ENCODE results near the gene STAT2. TPM values are rescaled to one million over a fixed set of nuclear protein-coding genes. Genes with fewer than 3 reads are reported as not detected.

Gene STAT2
- total and polyA plus RNA-seq, 2 of the 13 experiments (the other 11 are each of a cell fraction or from before 2014, with no cell fraction given) = 43.5 to 84.6 TPM

- Histone ChIP-seq H3K4me3 (replicated peaks in 1 of 3; ENCODE audit: insufficient read depth in 1 of 3, low read depth in 2 of 3, low read length in 3 of 3) (no peak overlapping the region; a peak in 1 of 6 replicates), H3K79me2 (ENCODE audit: insufficient read depth, low read length) (peaks cover 71% of the 10 kb centered on the region), H3K4me2 (ENCODE audit: low read depth, low read length) (peak overlapping the region; percentile 77), H3K9ac (ENCODE audit: insufficient read depth, low read depth, low read length) (no peak overlapping the region), H2AFZ (ENCODE audit: low read length) (no peak overlapping the region), H3K27me3 (ENCODE audit: control insufficient read depth in 1 of 2, insufficient read depth in 2 of 2, low read length in 2 of 2) (no peaks in the 10 kb centered on the region; a peak in 1 of 5 replicates), H3K9me3 (ENCODE audit: low read length) (no peaks in the 10 kb centered on the region), H4K20me1 (ENCODE audit: insufficient read depth, low read length) (peaks cover 3% of the 10 kb centered on the region; the same call in 1 of the 2 replicates), H3K4me1 (ENCODE audit: insufficient read depth, low read length) (peaks cover 66% of the 10 kb centered on the region), H3K27ac (ENCODE audit: extremely low read length, insufficient read depth, low read length) (peak overlapping the region; percentile 12), H3K36me3 (replicated peaks in 1 of 2; ENCODE audit: control insufficient read depth in 1 of 2, insufficient read depth in 2 of 2, low read length in 2 of 2) (peaks cover 2 to 16% of the 10 kb centered on the region in 2 experiments; a peak in 3 of 5 replicates)
- FAIRE-seq (no peak), DNase-seq (ENCODE audit: low spot score) (no peak), ATAC-seq (no peak)
- intact Hi-C loops (cut with micrococcal nuclease; ENCODE audit: unreplicated experiment) = no loop called here
- in situ Hi-C loops (cut with HindIII; ENCODE audit: extremely low pct_ligation_motif_present, low pct_unique_long_range_greater_than_20kb) = no loop called here
- ChIA-PET CTCF (ENCODE audit: low intra/inter-chr PET ratio, low total read pairs) (no interaction called here), POLR2A (no interaction called here)
- WGBS (ENCODE audit: low lambda C conversion rate) = 78% methylated on average over 5 of the region's 5 CpGs
- no TSS peak for BruUV-seq (replicated peaks)
- TF ChIP-seq POGZ (CRISPR knock-in tag; IDR thresholded peaks at IDR 0.05) (no peak), FOSL1 (CRISPR knock-in tag; IDR thresholded peaks at IDR 0.05; ENCODE audit: borderline replicate concordance) (no peak), FOXA3 (CRISPR knock-in tag; IDR thresholded peaks at IDR 0.05) (0 out of 2 replicates have a peak, but pooled peaks have one; percentile 12), ZNF75D (CRISPR knock-in tag; IDR thresholded peaks at IDR 0.05; ENCODE audit: borderline replicate concordance) (no peak), TCF12 (IDR thresholded peaks at IDR 0.05) (no peak), TCF12 (CRISPR knock-in tag; IDR thresholded peaks at IDR 0.05) (no peak), CEBPG (CRISPR knock-in tag; IDR thresholded peaks at IDR 0.05) (peak; percentile 58), ZNF512 (CRISPR knock-in tag; IDR thresholded peaks at IDR 0.05) (no peak), KAT7 (CRISPR knock-in tag; IDR thresholded peaks at IDR 0.05; ENCODE audit: borderline replicate concordance) (no peak), NCOA5 (CRISPR knock-in tag; IDR thresholded peaks at IDR 0.05) (no peak), ZFYVE20 (CRISPR knock-in tag; IDR thresholded peaks at IDR 0.05; ENCODE audit: borderline replicate concordance, low read depth) (no peak), RBFOX2 (IDR thresholded peaks at IDR 0.05; ENCODE audit: low read depth, low read length) (0 out of 2 replicates have a peak, but pooled peaks have one; percentile 36), FOXA1 (IDR thresholded peaks at IDR 0.05) (no peak), FOXA1 (CRISPR knock-in tag; IDR thresholded peaks at IDR 0.05) (peak; percentile 60), ATF4 (CRISPR knock-in tag; IDR thresholded peaks at IDR 0.05) (peak in 1 of 2 experiments; percentile 62; a peak in 1 of 4 replicates), SIX1 (CRISPR knock-in tag; IDR thresholded peaks at IDR 0.05; ENCODE audit: borderline replicate concordance) (peak; percentile 74; the same call in 1 of the 2 replicates), SNAPC2 (CRISPR knock-in tag; IDR thresholded peaks at IDR 0.05) (no peak), ZBTB39 (CRISPR knock-in tag; IDR thresholded peaks at IDR 0.05) (no peak), NKX3-1 (CRISPR knock-in tag; IDR thresholded peaks at IDR 0.05) (no peak), LBX2 (CRISPR knock-in tag; IDR thresholded peaks at IDR 0.05; ENCODE audit: borderline replicate concordance) (no peak), ZNF335 (CRISPR knock-in tag; IDR thresholded peaks at IDR 0.05) (0 out of 2 replicates have a peak, but pooled peaks have one; percentile 41), ZNF549 (CRISPR knock-in tag; IDR thresholded peaks at IDR 0.05) (no peak), ZSCAN20 (CRISPR knock-in tag; IDR thresholded peaks at IDR 0.05; ENCODE audit: borderline replicate concordance) (no peak)
These were observed 63.6 kb downstream of the STAT2 start for GRCh38 chr12:56296295-56296694.
